ENCODE results near the gene TBXA2R. TPM values are rescaled to one million over a fixed set of nuclear protein-coding genes. Genes with fewer than 3 reads are reported as not detected.

TBXA2R gene
- total and polyA plus RNA-seq, 2 donors (not counting 3 experiments of a cell fraction or from before 2014, with no cell fraction given) = 2.4 to 2.9 TPM

- dilution Hi-C loops (cut with MboI; ENCODE audit: extremely low pct_ligation_motif_present, low sequenced_read_pairs) = no loop called here
- POLR2A ChIA-PET = no interaction called here
- intact Hi-C loops (cut with micrococcal nuclease) = no loop called here
These were observed 48.9 kb upstream of the TBXA2R start for GRCh38 chr19:3655402-3656072.

GRCh38 chr19:3653865-3654513, 47.3 kb upstream of the TBXA2R start:
- dilution Hi-C loops (cut with MboI; ENCODE audit: extremely low pct_ligation_motif_present, low sequenced_read_pairs) (no loop called here), intact Hi-C loops (cut with micrococcal nuclease) (no loop called here)
- Histone ChIP-seq H3K4me3 (replicated peaks in 1 of 3; ENCODE audit: insufficient read depth in 1 of 3, low read depth in 1 of 3, low read length in 3 of 3) (no peak overlapping the region), H3K9ac (replicated peaks; ENCODE audit: extremely low read depth, insufficient read depth, low read length) (no peak overlapping the region), H3K9me3 (replicated peaks; ENCODE audit: control insufficient read depth, insufficient read depth, low read length) (no peaks in the 10 kb centered on the region), H4K20me1 (replicated peaks; ENCODE audit: control insufficient read depth, extremely low read depth, insufficient read depth, low read length) (no peaks in the 10 kb centered on the region), H3K36me3 (ENCODE audit: control insufficient read depth in 2 of 2, extremely low read depth in 1 of 2, insufficient read depth in 2 of 2, low read length in 2 of 2) (peaks cover 2 to 70% of the 10 kb centered on the region in 2 experiments), H3K79me2 (ENCODE audit: control insufficient read depth, insufficient read depth, low read length) (no peaks in the 10 kb centered on the region), H3K27ac (ENCODE audit: insufficient read depth, low read depth, low read length) (no peak overlapping the region), H3K9me1 (replicated peaks; ENCODE audit: control insufficient read depth, extremely low read depth, insufficient read depth, low read length) (no peaks in the 10 kb centered on the region), H3K4me2 (ENCODE audit: insufficient read depth, low read length) (no peak overlapping the region), H2AFZ (ENCODE audit: low read depth, low read length) (no peak overlapping the region), H3K27me3 (ENCODE audit: control insufficient read depth in 2 of 2, insufficient read depth in 2 of 2, low read length in 2 of 2) (no peaks in the 10 kb centered on the region), H3K4me1 (ENCODE audit: control insufficient read depth, extremely low read depth, insufficient read depth, low read length) (no peaks in the 10 kb centered on the region)
- POLR2A ChIA-PET = no interaction called here
- no TSS peak for BruUV-seq (replicated peaks)
- FAIRE-seq (no peak), DNase-seq (ENCODE audit: low read depth, low spot score) (no peak)
- CTCF ChIA-PET = interaction anchor here (0.6 to 1.1 kb wide), 2 partner anchors 109 kb away, joined by 3 to 4 read pairs; no protein-coding TSS in a partner anchor
- TF ChIP-seq MYC (IDR thresholded peaks at IDR 0.05; ENCODE audit: low read depth, low read length) = no peak
- peak in 1 of 2 donors; percentile 9 for TF ChIP-seq CTCF (IDR thresholded peaks at IDR 0.05; ENCODE audit: extremely low read depth in 1 of 2, insufficient read depth in 1 of 2, low read depth in 1 of 2, low read length in 2 of 2)

More at GRCh38 chr19:3655402-3656072, 48.9 kb upstream of the TBXA2R start:
- Histone ChIP-seq H3K4me2 (ENCODE audit: insufficient read depth, low read length) (no peak overlapping the region), H3K36me3 (ENCODE audit: control insufficient read depth in 2 of 2, extremely low read depth in 1 of 2, insufficient read depth in 2 of 2, low read length in 2 of 2) (peaks cover 2 to 71% of the 10 kb centered on the region in 2 experiments), H3K79me2 (ENCODE audit: control insufficient read depth, insufficient read depth, low read length) (no peaks in the 10 kb centered on the region), H3K27ac (ENCODE audit: insufficient read depth, low read depth, low read length) (peak overlapping the region; percentile 66), H3K27me3 (ENCODE audit: control insufficient read depth in 2 of 2, insufficient read depth in 2 of 2, low read length in 2 of 2) (no peaks in the 10 kb centered on the region), H3K9me1 (replicated peaks; ENCODE audit: control insufficient read depth, extremely low read depth, insufficient read depth, low read length) (no peaks in the 10 kb centered on the region), H4K20me1 (replicated peaks; ENCODE audit: control insufficient read depth, extremely low read depth, insufficient read depth, low read length) (no peaks in the 10 kb centered on the region), H3K9me3 (replicated peaks; ENCODE audit: control insufficient read depth, insufficient read depth, low read length) (no peaks in the 10 kb centered on the region), H3K9ac (replicated peaks; ENCODE audit: extremely low read depth, insufficient read depth, low read length) (peak overlapping the region; percentile 43), H3K4me3 (replicated peaks in 1 of 3; ENCODE audit: insufficient read depth in 1 of 3, low read depth in 1 of 3, low read length in 3 of 3) (no peak overlapping the region), H3K4me1 (ENCODE audit: control insufficient read depth, extremely low read depth, insufficient read depth, low read length) (no peaks in the 10 kb centered on the region), H2AFZ (ENCODE audit: low read depth, low read length) (no peak overlapping the region)
- peak; percentile 41 for DNase-seq (ENCODE audit: low read depth, low spot score)
- CTCF ChIA-PET = interaction anchor here (1.1 to 1.2 kb wide), 2 partner anchors 28 to 111 kb away, joined by 3 to 4 read pairs; no protein-coding TSS in a partner anchor
- TF ChIP-seq MYC (IDR thresholded peaks at IDR 0.05; ENCODE audit: low read depth, low read length) (no peak), FOS (IDR thresholded peaks at IDR 0.05; ENCODE audit: borderline replicate concordance, insufficient read depth, low read length) (peak; percentile 22), JUN (IDR thresholded peaks at IDR 0.05; ENCODE audit: borderline replicate concordance, insufficient read depth, insufficient read length, low read depth) (peak; percentile 33), GATA2 (IDR thresholded peaks at IDR 0.05; ENCODE audit: insufficient read depth, insufficient read length, low read depth, low read length) (no peak), POLR2A (IDR thresholded peaks at IDR 0.05; ENCODE audit: low read depth, low read length) (no peak), POLR2AphosphoS5 (IDR thresholded peaks at IDR 0.05; ENCODE audit: insufficient read depth, low read depth, low read length) (peak; percentile 48), EZH2 (IDR thresholded peaks at IDR 0.05; ENCODE audit: borderline replicate concordance, low read depth, low read length, severe bottlenecking) (no peak)
- no peak for FAIRE-seq
- TSS peak; percentile 56 for BruUV-seq (replicated peaks)

All from endothelial cell of umbilical vein (primary cell).